Hypothalamus (tissue), 51 donors: ENCODE results near the gene SPAAR.
"Not testable (repeated sequence)": the region's sequence is repeated elsewhere in the genome, so short reads cannot be mapped to it uniquely, and the experiment has no call there.

Source experiments
- DNase-seq, 51 donors: peaks; one replicate each; lab custom pipeline; 2025; lab: John Stamatoyannopoulos, UW

The SPAAR gene

DNA sequence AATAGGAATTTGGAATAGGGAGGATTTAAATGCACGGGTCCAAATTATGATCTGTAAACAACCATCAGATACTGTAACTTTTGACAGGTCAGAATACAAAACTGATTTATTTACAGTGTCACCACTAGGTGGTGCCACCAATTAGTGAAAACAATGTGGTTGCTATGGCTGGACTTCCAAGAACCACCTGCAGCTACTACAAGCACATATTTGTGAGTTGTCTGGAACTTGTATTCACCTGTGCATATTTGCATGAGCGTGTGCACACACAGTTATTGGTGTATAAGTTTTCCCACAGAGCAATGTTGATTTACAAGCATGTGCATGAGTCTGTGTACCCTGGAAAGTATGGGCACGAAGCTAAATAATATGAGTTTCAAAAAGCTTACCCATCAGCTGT lies 6.2 kb upstream of the SPAAR start:
- DNase-seq: peak in 3 of 51 donors; percentile 33 to 41 (median 34)

DNA sequence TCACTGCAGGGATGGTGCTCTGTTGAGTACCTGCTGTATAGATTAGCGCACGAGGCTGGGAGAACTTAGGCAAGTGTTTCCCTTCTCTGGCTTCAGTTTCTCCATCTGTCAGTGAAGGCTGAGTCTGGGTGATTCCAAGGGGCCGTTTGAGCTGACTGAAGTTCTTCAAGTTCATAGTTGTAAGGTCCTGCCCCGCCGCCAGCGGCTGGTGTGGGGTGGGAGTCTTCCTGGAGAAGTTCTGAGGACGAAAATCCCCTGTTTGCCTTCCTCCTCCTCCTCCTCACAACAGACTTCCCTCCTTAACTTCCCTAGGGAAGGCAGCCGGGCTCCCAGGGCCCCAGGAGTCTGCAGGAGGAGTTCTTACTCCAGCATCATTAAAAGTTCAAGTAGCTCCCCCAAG lies 5.0 kb upstream of the SPAAR start:
- DNase-seq: no peak

DNA sequence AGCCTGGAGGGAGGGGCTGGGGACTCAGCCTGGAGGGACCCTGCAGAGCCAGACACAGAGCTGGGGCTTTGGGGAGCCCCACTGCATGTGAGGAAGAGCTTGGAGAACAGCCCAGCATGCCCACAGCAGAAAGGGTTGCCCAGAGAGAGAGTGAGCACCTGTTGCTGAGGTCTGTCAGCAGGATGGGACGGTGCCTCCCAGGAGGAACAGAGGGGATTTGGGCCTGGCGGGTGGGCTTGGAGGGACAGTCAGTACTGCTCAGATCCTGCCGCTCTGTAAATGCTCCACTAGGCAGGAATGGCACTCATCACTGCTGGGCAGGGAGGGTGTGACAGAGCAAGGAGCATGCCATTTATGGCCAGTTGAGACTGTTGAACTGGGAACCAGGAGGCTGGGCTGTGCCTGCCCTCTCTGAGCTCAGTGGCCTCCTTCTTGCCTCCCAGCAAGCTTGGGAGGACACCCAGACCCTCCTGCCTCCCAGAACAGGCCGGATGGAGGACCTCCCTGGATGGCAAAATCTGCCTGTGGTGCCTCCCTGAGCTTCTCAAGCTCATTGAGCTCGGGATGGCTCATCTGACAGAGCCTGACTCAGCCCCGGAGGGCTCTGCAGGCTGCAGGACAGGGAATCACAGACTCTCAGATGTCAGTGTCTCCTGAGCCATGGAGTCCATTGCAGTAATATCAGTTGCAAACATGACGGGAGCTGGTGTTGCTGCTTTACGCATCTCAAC lies 4.1 kb upstream of the SPAAR start:
- DNase-seq: no peak

DNA sequence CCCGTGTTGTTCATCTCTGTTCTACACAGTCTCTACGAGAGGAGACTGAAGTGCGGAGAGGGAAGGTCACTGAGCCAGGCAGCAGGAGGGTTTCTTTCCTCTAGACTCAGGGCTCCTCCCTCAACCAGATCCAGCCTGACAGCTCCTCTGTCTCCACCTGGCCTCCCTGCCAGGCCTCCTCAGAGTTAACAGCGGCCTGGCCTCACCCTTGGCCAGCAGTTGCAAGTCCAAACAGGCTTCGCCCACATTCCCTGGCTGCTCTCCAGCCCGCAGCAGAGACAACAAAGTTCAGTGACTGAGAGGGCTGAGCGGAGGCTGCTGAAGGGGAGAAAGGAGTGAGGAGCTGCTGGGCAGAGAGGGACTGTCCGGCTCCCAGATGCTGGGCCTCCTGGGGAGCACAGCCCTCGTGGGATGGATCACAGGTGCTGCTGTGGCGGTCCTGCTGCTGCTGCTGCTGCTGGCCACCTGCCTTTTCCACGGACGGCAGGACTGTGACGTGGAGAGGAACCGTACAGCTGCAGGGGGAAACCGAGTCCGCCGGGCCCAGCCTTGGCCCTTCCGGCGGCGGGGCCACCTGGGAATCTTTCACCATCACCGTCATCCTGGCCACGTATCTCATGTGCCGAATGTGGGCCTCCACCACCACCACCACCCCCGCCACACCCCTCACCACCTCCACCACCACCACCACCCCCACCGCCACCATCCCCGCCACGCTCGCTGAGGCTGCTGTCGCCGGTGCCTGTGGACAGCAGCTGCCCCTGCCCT lies 3.2 kb upstream of the SPAAR start, which contains the start of gene HRCT1:
HRCT1 (plus strand) TSS at position 291 of the 768 bp plus-strand sequence; CDS start at position 377, 86 bp downstream.
- DNase-seq: peak in 9 of 51 donors; percentile 9 to 40 (median 31)

DNA sequence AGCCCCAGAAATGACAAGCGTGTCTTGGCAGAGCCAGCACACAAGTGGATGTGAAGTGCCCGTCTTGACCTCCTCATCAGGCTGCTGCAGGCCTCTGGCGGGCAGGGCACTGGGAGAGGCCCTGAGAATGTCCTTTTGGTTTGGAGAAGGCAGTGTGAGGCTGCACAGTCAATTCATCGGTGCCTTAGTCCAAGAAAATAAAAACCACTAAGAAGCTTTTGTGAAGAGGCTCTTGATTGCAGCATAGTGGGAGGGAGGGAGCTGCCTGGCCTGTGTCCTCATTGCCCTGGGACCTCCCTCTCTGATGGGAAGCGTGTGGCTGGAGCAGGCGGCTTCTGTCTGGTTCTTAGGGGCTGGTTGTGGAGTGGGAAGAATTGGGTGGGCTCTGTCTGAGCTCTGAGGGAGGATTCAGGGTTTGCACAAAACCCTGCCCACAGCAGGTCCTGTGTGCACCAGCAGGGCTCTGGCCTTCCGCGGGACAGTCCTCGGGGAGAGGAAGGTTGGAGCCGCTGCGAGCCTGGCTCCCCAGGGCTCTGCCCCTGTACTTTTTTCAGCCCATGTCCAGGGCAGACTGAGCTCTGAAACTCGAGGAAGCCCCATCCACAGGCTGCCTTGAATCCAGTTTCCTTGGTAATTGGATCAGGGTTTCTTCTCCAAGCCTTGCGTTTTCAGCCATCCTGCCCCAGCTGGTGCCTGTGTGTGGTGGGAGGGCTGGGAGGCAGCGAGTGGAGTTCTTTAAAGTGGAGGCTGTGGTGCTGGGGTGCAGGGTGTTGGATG lies 2.2 kb upstream of the SPAAR start:
- peak in 3 of 51 donors; percentile 12 to 42 (median 20) for DNase-seq

DNA sequence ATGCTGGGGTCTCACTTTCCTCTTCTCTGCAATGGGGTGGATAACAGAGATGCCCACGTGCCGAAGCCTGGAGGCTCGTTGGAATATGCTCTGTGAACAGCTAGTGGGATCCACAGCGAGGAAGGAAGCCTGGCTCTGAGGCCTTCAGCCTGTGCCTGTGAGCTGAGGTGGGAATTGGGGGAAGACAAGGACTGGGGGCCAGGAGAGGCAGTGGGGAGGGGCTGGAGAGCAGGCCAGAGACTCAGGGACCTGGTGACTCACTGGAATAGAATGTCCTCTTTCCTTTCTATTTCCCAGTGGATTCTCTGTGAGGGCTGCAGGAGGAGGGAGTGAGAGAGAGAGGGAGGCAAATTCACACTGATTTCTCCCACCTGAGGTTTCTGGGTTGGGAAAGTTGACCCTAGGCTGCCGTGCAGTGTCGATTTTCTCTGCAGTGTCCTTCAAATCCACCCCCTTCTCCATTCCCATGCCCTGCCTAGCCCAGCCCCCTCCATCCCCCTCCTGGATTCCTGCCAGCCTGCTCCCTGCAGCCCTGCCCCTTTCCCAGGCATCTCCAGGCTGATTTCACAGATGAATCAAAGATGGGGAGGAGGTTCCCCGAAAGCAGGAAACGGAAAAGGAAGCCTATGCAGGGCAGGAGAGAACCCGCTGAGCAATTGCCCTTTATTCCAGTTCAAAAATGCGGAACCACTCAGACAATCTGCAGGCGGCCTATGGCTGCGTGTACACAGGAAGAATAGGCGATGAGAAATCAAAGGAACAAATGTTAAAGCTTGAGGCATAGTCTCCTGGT lies 1.4 kb upstream of the SPAAR start:
- DNase-seq: peak in 7 of 51 donors; percentile 4 to 40 (median 22)

DNA sequence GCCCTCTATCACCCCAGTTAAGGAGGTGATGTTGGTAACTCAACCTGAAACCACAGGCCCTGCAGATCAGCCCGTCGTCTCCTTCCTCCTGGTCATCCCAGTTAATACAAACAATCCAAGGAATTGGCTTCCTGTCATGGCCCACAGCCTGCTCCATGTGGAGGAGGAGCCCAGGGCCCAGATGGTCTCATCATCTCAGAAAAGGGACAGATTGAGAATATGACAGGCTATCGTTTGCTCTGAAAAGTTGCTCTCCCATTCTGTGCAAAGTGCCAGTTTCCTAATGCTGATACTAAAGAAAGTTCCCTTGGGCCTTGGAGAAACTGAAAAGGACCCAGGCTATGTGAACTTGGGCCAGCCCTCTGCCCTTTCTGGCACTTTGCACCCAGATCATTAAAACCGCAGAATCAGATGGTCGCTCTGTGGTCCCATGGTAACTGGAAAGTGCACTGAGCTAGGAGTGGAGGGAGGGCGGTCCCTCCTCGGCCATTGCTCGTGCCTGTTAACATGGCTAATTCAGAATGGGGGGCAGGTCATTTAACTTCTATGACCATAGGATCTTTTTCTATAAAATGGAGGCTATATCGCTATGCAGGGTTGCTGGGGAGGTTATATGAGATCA lies 675 bp upstream of the SPAAR start:
- DNase-seq: no peak

DNA sequence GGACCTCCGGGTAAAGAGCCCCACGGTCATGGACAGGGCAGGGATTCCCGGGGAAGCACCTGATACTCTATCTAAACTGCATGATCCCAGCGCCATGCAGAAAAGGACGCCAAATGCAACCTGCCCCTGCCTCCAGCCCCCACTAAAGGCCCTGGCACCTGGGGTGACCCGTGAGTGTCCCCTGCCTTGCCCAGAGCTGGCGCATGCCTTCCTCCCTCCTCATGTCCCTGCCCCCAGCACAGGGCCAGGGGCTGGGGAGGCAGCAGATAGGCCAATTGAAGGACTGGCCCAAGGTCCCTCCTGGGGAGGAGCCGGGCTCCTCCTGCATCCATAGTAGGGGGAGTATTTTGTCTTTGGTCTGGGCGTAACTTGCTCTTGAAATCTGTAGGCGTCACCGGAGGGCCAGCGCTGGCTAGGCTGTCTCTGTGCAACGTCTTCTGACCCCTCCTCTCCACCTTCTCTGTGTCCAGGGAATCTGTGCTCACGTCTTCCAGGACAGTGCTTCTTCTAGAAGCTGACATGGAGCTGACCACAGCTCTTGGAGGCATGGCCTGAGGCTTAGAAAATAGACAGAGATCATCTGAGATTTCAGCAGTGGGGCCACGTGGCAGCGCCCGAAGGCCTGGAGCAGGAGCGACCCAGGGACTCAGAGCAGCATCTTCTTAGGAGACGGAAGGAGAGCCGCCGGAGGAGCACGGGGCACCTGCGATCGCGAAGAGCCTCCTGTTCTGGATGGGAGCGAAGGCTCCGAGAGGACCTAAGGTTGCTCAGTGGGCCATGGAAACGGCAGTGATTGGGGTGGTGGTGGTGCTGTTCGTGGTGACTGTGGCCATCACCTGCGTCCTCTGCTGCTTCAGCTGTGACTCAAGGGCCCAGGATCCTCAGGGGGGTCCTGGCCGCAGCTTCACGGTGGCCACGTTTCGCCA lies 660 bp downstream of the SPAAR start:
- DNase-seq: no peak

DNA sequence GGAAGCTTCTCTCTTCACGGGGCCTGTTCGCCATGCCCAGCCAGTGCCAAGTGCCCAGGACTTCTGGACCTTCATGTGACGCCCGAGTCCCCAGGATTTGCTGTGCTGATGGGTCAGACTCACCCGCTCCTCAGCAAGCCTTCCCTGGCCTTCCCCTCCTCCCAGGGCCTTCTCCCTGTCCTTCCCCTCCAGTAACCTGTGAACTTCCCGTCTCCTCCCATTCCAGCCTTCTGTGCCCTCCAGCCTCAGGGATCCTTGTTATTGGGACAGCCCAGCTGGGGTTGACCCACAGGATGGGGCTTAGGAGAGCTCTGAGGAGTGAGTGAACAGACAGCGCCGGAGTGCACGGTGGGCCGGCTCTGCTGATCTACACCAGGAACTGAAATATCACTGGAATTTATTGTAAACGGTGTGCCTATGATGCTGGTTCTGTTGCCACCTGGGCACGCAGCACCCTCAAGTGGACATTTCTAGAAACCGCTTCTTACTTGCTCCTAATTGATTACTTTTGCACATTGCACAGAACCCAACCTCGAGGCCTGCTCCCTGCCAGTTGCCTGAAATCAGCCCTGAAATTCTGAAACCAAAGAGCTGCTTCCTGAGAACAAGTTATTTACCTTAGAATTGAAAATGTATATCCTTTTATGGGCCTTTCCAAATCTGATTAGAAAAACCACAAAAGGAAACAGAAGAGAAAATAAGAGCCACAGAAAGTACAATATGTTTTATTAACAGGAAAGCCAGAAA lies 1.5 kb downstream of the SPAAR start:
- no peak for DNase-seq

DNA sequence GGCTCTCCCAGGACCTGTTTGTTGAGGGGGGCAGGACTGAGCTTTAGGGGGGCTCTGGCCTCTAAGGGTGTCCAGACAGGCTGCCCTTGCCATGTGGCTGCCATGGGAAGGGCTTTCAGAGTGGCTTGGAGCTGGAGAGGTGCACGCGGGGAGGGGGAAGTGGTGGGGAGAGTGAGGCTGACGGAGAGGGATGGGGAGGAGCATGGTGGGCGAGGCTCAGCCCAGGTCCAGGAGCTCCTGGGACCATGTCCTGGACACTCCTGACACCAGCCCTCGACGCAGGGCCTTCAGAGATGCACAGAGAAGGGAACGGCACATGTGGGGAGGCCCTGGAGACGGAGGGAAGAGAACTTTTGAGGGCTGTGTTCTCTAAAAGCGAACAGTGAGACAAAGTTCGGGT lies 2.4 kb downstream of the SPAAR start:
- no peak for DNase-seq

DNA sequence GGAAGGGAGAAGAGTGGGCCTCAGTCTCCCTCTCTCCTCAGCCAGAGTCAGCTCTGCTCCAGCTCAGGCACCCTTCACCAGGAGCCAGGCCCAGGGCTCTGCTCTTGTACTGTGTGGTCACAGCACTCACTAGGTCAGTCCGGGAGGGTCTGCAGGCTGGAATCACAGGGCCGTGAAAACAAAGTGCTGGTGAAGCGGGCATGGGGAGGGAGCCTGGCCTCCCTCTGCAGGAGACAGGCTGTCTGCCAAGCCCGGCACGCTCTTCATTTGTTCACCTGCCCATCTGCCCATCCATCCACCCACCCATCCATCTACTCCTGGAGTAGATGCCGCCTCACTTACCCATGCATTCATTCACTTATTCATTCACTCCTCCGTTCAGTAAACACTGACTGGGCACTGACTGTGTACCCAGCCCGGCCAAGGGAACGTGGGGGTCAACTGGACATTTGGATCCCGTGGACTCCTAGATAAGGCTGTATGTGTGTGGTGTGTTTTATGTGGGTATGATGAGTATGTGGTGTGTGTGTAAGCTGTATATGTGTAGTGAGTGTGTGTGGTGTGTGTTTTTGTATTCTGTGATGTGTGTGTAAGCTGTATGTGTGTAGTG lies 3.6 kb downstream of the SPAAR start:
- DNase-seq: no peak

DNA sequence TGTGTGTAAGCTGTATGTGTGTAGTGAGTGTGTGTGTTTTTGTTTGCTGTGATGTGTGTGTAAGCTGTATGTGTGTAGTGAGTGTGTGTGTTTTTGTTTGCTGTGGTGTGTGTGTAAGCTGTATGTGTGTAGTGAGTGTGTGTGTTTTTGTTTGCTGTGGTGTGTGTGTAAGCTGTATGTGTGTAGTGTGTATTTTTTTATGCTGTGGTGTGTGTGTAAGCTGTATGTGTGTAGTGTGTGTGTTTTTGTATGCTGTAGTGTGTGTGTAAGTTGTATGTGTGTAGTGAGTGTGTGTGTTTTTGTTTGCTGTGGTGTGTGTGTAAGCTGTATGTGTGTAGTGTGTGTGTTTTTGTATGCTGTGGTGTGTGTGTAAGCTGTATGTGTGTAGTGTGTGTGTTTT lies 4.1 kb downstream of the SPAAR start:
- DNase-seq: not testable (repeated sequence)

DNA sequence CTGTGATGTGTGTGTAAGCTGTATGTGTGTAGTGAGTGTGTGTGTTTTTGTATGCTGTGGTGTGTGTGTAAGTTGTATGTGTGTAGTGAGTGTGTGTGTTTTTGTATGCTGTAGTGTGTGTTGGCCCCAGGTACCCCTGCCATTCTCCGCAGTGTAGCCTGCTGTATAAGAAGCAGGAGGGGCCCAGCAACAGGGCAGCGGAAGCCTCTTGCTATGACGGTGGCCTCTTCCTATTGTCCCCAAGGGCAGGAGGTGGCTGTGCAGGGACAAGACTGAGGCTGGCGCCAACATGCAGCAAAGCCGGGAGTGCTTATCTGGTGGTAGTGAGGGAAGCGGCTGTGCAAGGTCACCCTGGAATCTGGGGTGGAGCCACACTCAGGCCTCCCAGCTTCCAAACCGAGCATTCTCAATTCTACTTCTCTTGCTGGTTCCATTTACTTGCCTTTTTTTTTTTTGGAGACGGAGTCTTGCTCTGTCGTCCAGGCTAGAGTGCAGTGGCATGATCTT lies 5.1 kb downstream of the SPAAR start:
- DNase-seq: no peak

DNA sequence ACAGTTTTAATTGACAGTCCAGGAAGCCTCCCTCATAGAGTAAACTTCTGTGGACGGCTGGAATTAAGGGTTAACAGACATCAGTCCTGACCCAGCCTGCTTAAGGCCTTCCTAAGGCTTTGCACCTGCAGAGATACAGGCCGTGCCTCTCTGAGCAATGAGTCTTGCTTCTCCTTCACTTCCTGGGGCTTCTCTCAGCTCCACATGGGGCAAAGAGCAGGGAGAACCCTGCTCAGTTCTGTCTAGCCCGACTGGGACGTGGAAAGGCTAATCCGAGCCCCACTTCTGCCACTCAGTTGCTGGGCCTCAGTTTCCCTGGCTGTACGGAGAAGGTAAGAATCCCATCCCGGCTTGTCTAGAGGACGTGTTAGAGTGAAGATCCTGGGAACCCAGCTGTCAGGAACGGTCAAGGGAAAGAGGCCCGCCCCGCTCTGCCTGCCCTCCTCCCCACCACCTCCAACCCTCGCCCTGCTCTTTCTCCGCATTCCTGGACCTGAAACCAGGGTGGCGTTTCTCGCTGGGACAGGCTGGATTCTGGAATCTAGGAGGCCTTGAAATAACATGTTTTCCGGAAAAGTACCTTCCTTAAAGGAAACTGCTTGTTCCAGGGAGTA lies 6.5 kb downstream of the SPAAR start:
- no peak for DNase-seq

DNA sequence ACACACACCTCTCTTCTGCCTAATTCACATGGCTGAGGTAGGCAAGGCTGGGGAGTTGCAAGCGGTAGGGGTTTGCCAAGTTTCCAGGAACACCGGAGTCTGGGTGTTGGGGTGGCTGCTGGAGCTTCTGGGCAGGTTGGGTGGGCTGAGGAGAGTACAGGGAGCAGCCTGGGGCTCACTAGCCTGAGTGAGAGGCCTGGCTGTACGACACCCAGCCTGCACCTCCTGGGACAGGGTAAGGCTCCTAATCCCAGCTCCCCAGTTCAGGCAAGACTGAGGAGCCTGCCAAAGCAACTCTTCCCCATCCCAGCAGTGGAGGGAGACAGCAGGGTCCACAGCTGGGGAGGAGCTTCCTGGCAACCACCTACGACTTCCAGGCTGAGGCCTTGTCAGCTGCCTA lies 8.0 kb downstream of the SPAAR start:
- no peak for DNase-seq

DNA sequence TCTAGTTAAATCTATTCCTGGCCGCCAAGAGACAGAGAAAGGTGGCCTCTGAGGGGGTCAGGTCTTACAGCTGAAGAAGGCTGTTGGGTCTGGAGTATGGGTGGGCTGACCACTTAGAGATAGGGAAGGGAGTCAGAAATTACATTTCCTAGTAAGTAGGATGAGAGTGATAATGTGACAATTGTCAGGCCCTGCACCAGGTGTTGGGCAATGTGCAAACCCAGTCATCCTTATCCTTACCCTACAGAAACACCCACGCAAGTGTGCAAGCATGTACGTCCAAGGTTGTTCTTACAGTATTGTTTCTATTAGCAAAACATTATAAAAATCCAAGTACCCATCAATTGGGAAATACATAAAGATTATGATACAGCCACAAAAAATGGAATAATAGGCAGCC lies 9.5 kb downstream of the SPAAR start:
- no peak for DNase-seq
